RWPE2 (cell line): ENCODE data around the gene CCK.

ENCODE experiments used
- ATAC-seq: fragments of 200-7000 bp; cut with Tn5 transposase; 3 replicates; pipeline ENCODE4 v1.9.1; 2021; ENCODE audit warnings: low read depth
- DNase-seq: peaks from one replicate; pipeline ENCODE4 v3.0.0-alpha.2; 2020; ENCODE audit warnings: low spot score
- H3K27ac ChIP-seq: fragments of 450-650 bp; 2 replicates; pipeline ENCODE4 v1.5.1; 2017; ENCODE audit warnings: mild to moderate bottlenecking; ENCODE audit not compliant: poor library complexity, severe bottlenecking
- H3K27me3 ChIP-seq: fragments of 250-450 bp; sonication (Bioruptor Pico); 2 replicates; pipeline ENCODE4 v1.5.1; 2021; ENCODE audit warnings: mild to moderate bottlenecking, moderate library complexity; ENCODE audit not compliant: insufficient read depth, poor library complexity, severe bottlenecking
- H3K36me3 ChIP-seq: fragments of 250-450 bp; sonication (Bioruptor Pico); 2 replicates; pipeline ENCODE4 v1.5.1; 2020; ENCODE audit warnings: low read depth, mild to moderate bottlenecking, moderate library complexity
- H3K4me1 ChIP-seq: fragments of 250-450 bp; sonication (Bioruptor Pico); 2 replicates; pipeline ENCODE4 v1.5.1; 2021; ENCODE audit warnings: mild to moderate bottlenecking, moderate library complexity; ENCODE audit not compliant: insufficient read depth, poor library complexity, severe bottlenecking
- H3K4me3 ChIP-seq: fragments of 250-450 bp; sonication (Bioruptor Pico); 2 replicates; pipeline ENCODE4 v1.5.1; 2021; ENCODE audit warnings: mild to moderate bottlenecking, moderate library complexity; ENCODE audit not compliant: severe bottlenecking
- H3K9me3 ChIP-seq: fragments of 250-450 bp; sonication (Bioruptor Pico); 2 replicates; pipeline ENCODE4 v1.5.1; 2021; ENCODE audit warnings: mild to moderate bottlenecking, moderate library complexity; ENCODE audit not compliant: severe bottlenecking
- TF ChIP-seq, protein P1 (sequence below): fragments of 450-650 bp; IDR thresholded peaks from one replicate; pipeline ENCODE4 v1.5.1; 2017; ENCODE audit warnings: mild to moderate bottlenecking, moderate library complexity; ENCODE audit not compliant: poor library complexity, severe bottlenecking

CCK gene

DNA sequence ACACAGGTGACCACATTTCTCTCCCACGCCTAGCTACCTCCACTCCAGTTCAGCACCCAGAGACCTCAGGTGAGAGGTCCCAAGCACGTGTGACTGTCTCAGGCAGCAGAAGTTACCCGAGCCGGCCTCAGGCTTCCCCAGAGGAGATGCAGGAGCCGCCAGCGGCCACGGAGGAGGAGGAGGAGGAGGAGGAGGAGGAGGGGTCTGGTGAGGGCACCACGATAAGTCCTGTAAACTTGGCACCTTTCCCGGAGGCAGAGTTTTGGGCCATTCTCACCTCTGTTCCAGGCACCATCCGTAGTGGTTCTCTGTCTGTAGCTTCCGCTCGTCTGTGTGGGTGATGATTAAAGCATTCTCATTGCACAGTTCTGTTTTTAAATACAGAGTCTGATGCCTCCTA is 56.1 kb downstream of the CCK start:
- H3K36me3 ChIP-seq, result peaks cover 31% of the 10 kb centered on the region
- no peaks in the 10 kb centered on the region for H3K9me3 ChIP-seq
- H3K27ac ChIP-seq, result no peak overlapping the region
- no peaks in the 10 kb centered on the region for H3K27me3 ChIP-seq
- no peak for DNase-seq
- H3K4me3 ChIP-seq, result no peak overlapping the region
- ATAC-seq, result no peak
- TF ChIP-seq, protein P1, sequence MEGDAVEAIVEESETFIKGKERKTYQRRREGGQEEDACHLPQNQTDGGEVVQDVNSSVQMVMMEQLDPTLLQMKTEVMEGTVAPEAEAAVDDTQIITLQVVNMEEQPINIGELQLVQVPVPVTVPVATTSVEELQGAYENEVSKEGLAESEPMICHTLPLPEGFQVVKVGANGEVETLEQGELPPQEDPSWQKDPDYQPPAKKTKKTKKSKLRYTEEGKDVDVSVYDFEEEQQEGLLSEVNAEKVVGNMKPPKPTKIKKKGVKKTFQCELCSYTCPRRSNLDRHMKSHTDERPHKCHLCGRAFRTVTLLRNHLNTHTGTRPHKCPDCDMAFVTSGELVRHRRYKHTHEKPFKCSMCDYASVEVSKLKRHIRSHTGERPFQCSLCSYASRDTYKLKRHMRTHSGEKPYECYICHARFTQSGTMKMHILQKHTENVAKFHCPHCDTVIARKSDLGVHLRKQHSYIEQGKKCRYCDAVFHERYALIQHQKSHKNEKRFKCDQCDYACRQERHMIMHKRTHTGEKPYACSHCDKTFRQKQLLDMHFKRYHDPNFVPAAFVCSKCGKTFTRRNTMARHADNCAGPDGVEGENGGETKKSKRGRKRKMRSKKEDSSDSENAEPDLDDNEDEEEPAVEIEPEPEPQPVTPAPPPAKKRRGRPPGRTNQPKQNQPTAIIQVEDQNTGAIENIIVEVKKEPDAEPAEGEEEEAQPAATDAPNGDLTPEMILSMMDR, result no peak
- no peaks in the 10 kb centered on the region for H3K4me1 ChIP-seq
